Measurements from ENCODE around the gene PRKCE. TPM values are rescaled to one million over a fixed set of nuclear protein-coding genes. Genes with fewer than 3 reads are reported as not detected.

The PRKCE gene
- total RNA-seq, 1 donor from 2014 or later, result 24.2 TPM

GRCh38 chr2:46077522-46078107 lies 426.1 kb downstream of the PRKCE start:
- Mint-ChIP-seq H3K9me3 (ENCODE audit: unreplicated experiment) (no peaks in the 10 kb centered on the region), H3K36me3 (ENCODE audit: low read depth, unreplicated experiment) (peaks cover 3% of the 10 kb centered on the region), H3K27ac (ENCODE audit: unreplicated experiment) (no peak overlapping the region), H3K4me3 (ENCODE audit: unreplicated experiment) (no peak overlapping the region), H3K27me3 (ENCODE audit: unreplicated experiment) (no peaks in the 10 kb centered on the region), H3K4me1 (ENCODE audit: unreplicated experiment) (peaks cover 31% of the 10 kb centered on the region)
- TF ChIP-seq CTCF (IDR thresholded peaks at IDR 0.05; ENCODE audit: unreplicated experiment), result no peak
- no peak for DNase-seq (ENCODE audit: low spot score)

GRCh38 chr2:46079985-46080560 lies 428.6 kb downstream of the PRKCE start:
- H3K9me3 Mint-ChIP-seq (ENCODE audit: unreplicated experiment), result no peaks in the 10 kb centered on the region
- H3K27ac Mint-ChIP-seq (ENCODE audit: unreplicated experiment), result no peak overlapping the region
- TF ChIP-seq CTCF (IDR thresholded peaks at IDR 0.05; ENCODE audit: unreplicated experiment), result no peak
- no peaks in the 10 kb centered on the region for H3K27me3 Mint-ChIP-seq (ENCODE audit: unreplicated experiment)
- no peak overlapping the region for H3K4me3 Mint-ChIP-seq (ENCODE audit: unreplicated experiment)
- peaks cover 14% of the 10 kb centered on the region for H3K4me1 Mint-ChIP-seq (ENCODE audit: unreplicated experiment)
- peaks cover 3% of the 10 kb centered on the region for H3K36me3 Mint-ChIP-seq (ENCODE audit: low read depth, unreplicated experiment)
- DNase-seq (ENCODE audit: low spot score), result no peak

GRCh38 chr2:46082531-46083485 lies 431.3 kb downstream of the PRKCE start:
- DNase-seq (ENCODE audit: low spot score), result no peak
- H3K27ac Mint-ChIP-seq (ENCODE audit: unreplicated experiment), result no peak overlapping the region

GRCh38 chr2:46086578-46087070 lies 435.1 kb downstream of the PRKCE start:
- DNase-seq (ENCODE audit: low spot score), result no peak
- Mint-ChIP-seq H3K27me3 (ENCODE audit: unreplicated experiment) (no peaks in the 10 kb centered on the region), H3K27ac (ENCODE audit: unreplicated experiment) (no peak overlapping the region), H3K4me3 (ENCODE audit: unreplicated experiment) (peak overlapping the region; percentile 22), H3K4me1 (ENCODE audit: unreplicated experiment) (peaks cover 15% of the 10 kb centered on the region), H3K9me3 (ENCODE audit: unreplicated experiment) (no peaks in the 10 kb centered on the region), H3K36me3 (ENCODE audit: low read depth, unreplicated experiment) (peaks cover 19% of the 10 kb centered on the region)
- no peak for TF ChIP-seq CTCF (IDR thresholded peaks at IDR 0.05; ENCODE audit: unreplicated experiment)

More at GRCh38 chr2:46082531-46083485, 431.3 kb downstream of the PRKCE start:
- H3K4me3 Mint-ChIP-seq (ENCODE audit: unreplicated experiment), result no peak overlapping the region
- H3K36me3 Mint-ChIP-seq (ENCODE audit: low read depth, unreplicated experiment), result peaks cover 7% of the 10 kb centered on the region
- no peak for TF ChIP-seq CTCF (IDR thresholded peaks at IDR 0.05; ENCODE audit: unreplicated experiment)
- peaks cover 21% of the 10 kb centered on the region for H3K4me1 Mint-ChIP-seq (ENCODE audit: unreplicated experiment)
- H3K9me3 Mint-ChIP-seq (ENCODE audit: unreplicated experiment), result no peaks in the 10 kb centered on the region
- no peaks in the 10 kb centered on the region for H3K27me3 Mint-ChIP-seq (ENCODE audit: unreplicated experiment)

Measured in endothelial cell (in vitro differentiated cells).